Measurements from ENCODE around the gene WWOX. TPM values are rescaled to one million over a fixed set of nuclear protein-coding genes. Genes with fewer than 3 reads are reported as not detected.

The WWOX gene
- total RNA-seq, 6 donors from 2014 or later, result 18.7 to 167 (median 31.0) TPM

DNA sequence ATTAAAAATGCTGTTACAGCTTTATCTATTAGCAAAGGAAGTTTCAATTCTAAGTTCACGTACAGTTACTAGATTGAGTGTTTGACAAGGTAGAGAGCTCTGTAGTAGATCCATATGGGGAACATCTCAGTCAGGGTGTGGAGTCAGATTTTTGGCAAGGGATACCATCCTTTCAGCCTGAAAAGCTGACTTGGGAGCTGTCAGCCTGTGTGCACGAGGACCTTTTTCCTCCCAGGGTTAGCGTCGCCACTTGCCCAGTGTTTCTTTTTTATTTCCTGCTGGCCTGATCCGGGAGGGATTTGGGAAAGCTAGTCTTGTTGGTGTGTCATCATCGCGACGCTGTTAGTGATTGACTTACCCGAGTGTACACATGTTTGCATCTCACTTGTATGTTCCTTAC, 29.5 kb downstream of the WWOX start:
- 54 to 63% methylated on average over 9 of the region's 9 CpGs for WGBS, 2 donors
- Histone ChIP-seq H3K4me3 (no peak overlapping the region), H3K27ac (no peak overlapping the region), H3K27me3 (no peaks in the 10 kb centered on the region), H3K9me3 (no peaks in the 10 kb centered on the region), H3K4me1 (peaks cover 0 to 21% (median 3%) of the 10 kb centered on the region in 4 donors), H3K36me3 (no peaks in the 10 kb centered on the region)
- DNase-seq, result no peak
- no peak for TF ChIP-seq EP300 (IDR thresholded peaks at IDR 0.05)
- TF ChIP-seq, protein P1, sequence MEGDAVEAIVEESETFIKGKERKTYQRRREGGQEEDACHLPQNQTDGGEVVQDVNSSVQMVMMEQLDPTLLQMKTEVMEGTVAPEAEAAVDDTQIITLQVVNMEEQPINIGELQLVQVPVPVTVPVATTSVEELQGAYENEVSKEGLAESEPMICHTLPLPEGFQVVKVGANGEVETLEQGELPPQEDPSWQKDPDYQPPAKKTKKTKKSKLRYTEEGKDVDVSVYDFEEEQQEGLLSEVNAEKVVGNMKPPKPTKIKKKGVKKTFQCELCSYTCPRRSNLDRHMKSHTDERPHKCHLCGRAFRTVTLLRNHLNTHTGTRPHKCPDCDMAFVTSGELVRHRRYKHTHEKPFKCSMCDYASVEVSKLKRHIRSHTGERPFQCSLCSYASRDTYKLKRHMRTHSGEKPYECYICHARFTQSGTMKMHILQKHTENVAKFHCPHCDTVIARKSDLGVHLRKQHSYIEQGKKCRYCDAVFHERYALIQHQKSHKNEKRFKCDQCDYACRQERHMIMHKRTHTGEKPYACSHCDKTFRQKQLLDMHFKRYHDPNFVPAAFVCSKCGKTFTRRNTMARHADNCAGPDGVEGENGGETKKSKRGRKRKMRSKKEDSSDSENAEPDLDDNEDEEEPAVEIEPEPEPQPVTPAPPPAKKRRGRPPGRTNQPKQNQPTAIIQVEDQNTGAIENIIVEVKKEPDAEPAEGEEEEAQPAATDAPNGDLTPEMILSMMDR (IDR thresholded peaks at IDR 0.05), result no peak
- TF ChIP-seq POLR2A (IDR thresholded peaks at IDR 0.05), result no peak
- no peak for TF ChIP-seq POLR2AphosphoS5 (IDR thresholded peaks at IDR 0.05)
- ATAC-seq (ENCODE audit: low FRiP score in 2 of 2), result no peak

DNA sequence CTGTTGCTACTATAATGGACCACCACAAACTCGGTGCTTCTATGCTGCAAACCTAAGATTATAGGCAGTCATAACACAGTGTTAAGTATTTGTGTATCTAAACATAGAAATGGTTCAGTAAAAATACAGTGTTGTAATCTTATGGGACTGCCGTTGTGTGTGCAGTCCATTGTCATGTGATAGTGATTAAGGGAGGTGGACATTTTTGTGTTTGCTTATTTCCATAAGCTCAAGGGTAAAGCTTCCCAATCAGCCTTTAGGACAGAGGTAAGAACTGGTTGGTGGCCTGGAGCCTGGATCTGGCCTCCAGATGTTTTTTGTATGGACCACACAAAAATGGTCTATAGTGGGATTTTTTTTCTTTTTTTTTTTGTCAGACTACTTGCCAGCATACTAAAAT, 29.9 kb downstream of the WWOX start:
- WGBS, 2 donors, result 53 to 55% methylated on average over 2 of the region's 2 CpGs
- peaks cover 0 to 21% (median 6%) of the 10 kb centered on the region in 4 donors for H3K4me1 ChIP-seq
- H3K36me3 ChIP-seq, result no peaks in the 10 kb centered on the region
- ATAC-seq (ENCODE audit: low FRiP score in 2 of 2) (no peak), DNase-seq (no peak)
- H3K9me3 ChIP-seq, result no peaks in the 10 kb centered on the region
- no peaks in the 10 kb centered on the region for H3K27me3 ChIP-seq
- H3K4me3 ChIP-seq, result no peak overlapping the region
- TF ChIP-seq POLR2AphosphoS5 (IDR thresholded peaks at IDR 0.05), result no peak
- TF ChIP-seq POLR2A (IDR thresholded peaks at IDR 0.05), result no peak
- no peak for TF ChIP-seq EP300 (IDR thresholded peaks at IDR 0.05)
- TF ChIP-seq, protein P1 (IDR thresholded peaks at IDR 0.05), result no peak
- no peak overlapping the region for H3K27ac ChIP-seq

DNA sequence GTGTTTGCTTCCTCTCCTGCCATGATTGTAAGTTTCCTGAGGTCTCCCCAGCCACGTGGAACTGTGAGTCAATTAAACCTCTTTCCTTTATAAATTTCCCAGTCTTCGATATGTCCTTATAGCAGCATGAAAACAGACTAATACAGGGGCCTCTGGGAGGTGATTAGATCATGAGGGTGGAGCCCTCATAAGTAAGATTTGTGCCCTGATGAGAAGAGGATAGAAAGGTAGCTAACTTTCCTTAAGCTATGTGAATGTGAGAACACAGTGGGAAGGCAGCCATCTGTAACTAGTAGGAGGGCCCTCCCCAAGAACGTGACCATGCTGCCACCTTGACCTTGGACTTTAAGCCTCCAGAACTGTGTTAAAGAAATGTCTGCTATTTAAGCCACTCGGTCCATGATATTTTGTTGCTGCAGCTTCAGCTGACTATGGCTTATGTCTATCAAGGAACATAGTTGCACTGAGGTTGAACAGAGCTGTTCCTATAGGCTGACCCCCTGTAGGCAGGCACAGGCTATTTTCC, 30.7 kb downstream of the WWOX start:
- DNase-seq (no peak), ATAC-seq (ENCODE audit: low FRiP score in 2 of 2) (no peak)
- no peaks in the 10 kb centered on the region for H3K36me3 ChIP-seq
- WGBS, 2 donors, result 88 to 91% methylated on average over 4 of the region's 4 CpGs
- no peak overlapping the region for H3K27ac ChIP-seq
- H3K27me3 ChIP-seq, result no peaks in the 10 kb centered on the region
- TF ChIP-seq EP300 (IDR thresholded peaks at IDR 0.05) (no peak), POLR2AphosphoS5 (IDR thresholded peaks at IDR 0.05) (no peak), POLR2A (IDR thresholded peaks at IDR 0.05) (no peak)
- TF ChIP-seq, protein P1 (IDR thresholded peaks at IDR 0.05), result no peak
- H3K4me1 ChIP-seq, result peaks cover 0 to 21% (median 10%) of the 10 kb centered on the region in 4 donors
- H3K4me3 ChIP-seq, result no peak overlapping the region
- no peaks in the 10 kb centered on the region for H3K9me3 ChIP-seq

DNA sequence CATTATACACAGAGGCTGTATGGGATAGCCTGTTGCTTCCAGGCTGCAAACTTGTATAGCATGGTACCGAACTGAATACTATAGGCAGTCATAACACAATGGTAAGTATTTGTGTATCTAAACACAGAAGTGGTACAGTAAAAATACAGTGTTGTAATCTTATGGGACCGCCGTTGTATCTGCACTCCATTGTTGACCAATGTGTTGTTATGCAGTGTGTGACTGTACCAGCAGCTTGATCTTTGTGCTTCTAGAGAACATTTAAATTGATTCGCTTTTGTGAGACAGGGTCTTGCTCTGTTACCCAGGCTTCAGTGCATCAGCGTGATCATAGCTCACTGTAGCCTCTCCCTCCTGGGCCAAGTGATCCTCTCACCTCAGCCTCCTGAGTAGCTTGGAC, 31.5 kb downstream of the WWOX start:
- 80 to 85% methylated on average over 5 of the region's 5 CpGs for WGBS, 2 donors
- no peak overlapping the region for H3K27ac ChIP-seq
- TF ChIP-seq, protein P1 (IDR thresholded peaks at IDR 0.05), result no peak
- TF ChIP-seq POLR2A (IDR thresholded peaks at IDR 0.05) (no peak), POLR2AphosphoS5 (IDR thresholded peaks at IDR 0.05) (no peak), EP300 (IDR thresholded peaks at IDR 0.05) (no peak)
- H3K4me3 ChIP-seq, result no peak overlapping the region
- H3K36me3 ChIP-seq, result no peaks in the 10 kb centered on the region
- no peaks in the 10 kb centered on the region for H3K27me3 ChIP-seq
- DNase-seq (no peak), ATAC-seq (ENCODE audit: low FRiP score in 2 of 2) (no peak)
- peaks cover 0 to 21% (median 10%) of the 10 kb centered on the region in 4 donors for H3K4me1 ChIP-seq
- H3K9me3 ChIP-seq, result no peaks in the 10 kb centered on the region

DNA sequence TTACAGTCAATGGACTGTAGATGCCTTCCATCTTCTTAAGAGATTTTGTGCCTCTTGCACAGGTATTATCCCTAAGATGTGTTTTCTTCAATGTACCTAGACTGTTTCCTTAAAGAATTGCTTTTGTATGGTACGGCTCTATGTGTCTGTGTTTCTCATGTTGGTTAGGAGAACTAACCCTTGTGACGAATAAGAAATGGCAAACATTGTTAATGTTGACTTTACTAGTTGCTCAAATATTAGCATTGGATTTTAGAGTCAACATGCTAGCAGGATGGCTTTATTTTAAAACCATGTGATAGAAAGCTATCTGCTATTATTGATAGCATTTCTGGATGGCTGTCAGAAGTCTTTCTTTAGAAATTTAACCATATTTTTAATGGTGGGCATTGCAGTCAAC, 34.5 kb downstream of the WWOX start:
- Histone ChIP-seq H3K4me3 (no peak overlapping the region), H3K27ac (no peak overlapping the region), H3K36me3 (no peaks in the 10 kb centered on the region), H3K9me3 (no peaks in the 10 kb centered on the region), H3K27me3 (no peaks in the 10 kb centered on the region), H3K4me1 (peaks cover 0 to 15% (median 2%) of the 10 kb centered on the region in 4 donors)
- TF ChIP-seq, protein P1 (IDR thresholded peaks at IDR 0.05), result no peak
- TF ChIP-seq POLR2A (IDR thresholded peaks at IDR 0.05) (no peak), EP300 (IDR thresholded peaks at IDR 0.05) (no peak), POLR2AphosphoS5 (IDR thresholded peaks at IDR 0.05) (no peak)
- WGBS, 2 donors, result 74 to 84% methylated on average over 2 of the region's 2 CpGs
- peak; percentile 19 to 61 for ATAC-seq (ENCODE audit: low FRiP score in 2 of 2)
- DNase-seq, result no peak
